Transverse colon (tissue), 4 donors: Measurements from ENCODE around the gene LPCAT4.
A peak's percentile ranks its signal among the peaks of the same experiment; 100 is the strongest.

Experiments used
- EP300 ChIP-seq: sonication (generic); formaldehyde crosslinking; IDR thresholded peaks from one replicate; pipeline ENCODE4 v1.6.1; 2017; ENCODE audit warnings: antibody characterized with exemption, low read depth
- POLR2A ChIP-seq: fragments of 450-650 bp; IDR thresholded peaks from one replicate; pipeline ENCODE4 v1.6.1; 2016; ENCODE audit warnings: antibody characterized with exemption, mild to moderate bottlenecking, moderate library complexity
- POLR2AphosphoS5 ChIP-seq, 3 donors: sonication (generic); formaldehyde crosslinking; IDR thresholded peaks; one replicate each; pipeline ENCODE4 v1.6.1; 2016; ENCODE audit warnings: antibody characterized with exemption in 3 of 3
- TF ChIP-seq, protein P1 (sequence below), 5 experiments: fragments of 200-600 bp in 3 of 5; fragments of 450-650 bp in 2 of 5; sonication (generic) in 3 of 5; IDR thresholded peaks; 1 replicate in 2 of 5; 2 replicates in 3 of 5; pipeline ENCODE4 v1.5.1; 2016 to 2017; ENCODE audit warnings: antibody characterized with exemption in 5 of 5, inconsistent platforms in 3 of 5, mild to moderate bottlenecking in 2 of 5, moderate library complexity in 1 of 5

DNA sequence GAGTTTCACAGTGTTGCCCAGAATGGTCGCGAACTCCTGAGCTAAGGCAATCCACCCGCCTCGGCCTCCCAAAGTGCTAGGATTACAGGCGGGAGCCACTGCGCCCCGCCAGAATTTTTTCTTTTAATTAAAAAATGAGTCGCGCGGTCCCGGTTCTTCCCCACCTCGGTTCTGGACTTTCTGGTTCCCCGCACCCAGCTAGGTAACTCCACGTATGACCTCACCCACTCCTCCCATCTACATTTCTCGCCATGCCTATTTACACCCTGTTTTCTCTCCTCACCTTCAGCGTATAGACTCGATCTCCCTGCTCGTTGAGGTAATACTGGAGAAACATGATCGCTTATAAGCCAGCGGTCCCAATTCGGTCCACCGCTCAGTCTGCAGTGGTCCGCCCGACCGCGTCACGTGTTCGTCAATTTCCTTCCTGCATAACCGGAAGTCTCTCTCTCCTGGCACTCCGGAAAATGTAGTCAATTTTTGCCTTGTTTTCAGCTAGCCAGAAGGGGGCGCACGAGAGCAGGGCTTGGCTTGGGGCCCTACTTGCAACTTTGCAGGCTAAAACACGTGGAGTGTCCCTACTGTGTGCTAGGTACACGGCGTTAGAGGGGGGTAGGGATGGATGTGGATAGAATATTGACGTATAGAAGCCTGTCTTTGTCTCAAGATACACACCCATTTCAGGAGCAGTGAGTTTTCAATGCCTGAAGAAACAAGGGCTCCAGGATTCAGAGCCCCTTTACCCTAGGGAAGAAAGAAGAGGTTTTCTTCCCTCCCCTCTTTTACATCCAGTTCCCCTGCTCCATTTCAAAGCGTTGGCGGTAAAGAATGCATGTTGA, 24.0 kb downstream of the LPCAT4 start, which contains the start of the genes NOP10 and NUTM1:
- TF ChIP-seq, protein P1, sequence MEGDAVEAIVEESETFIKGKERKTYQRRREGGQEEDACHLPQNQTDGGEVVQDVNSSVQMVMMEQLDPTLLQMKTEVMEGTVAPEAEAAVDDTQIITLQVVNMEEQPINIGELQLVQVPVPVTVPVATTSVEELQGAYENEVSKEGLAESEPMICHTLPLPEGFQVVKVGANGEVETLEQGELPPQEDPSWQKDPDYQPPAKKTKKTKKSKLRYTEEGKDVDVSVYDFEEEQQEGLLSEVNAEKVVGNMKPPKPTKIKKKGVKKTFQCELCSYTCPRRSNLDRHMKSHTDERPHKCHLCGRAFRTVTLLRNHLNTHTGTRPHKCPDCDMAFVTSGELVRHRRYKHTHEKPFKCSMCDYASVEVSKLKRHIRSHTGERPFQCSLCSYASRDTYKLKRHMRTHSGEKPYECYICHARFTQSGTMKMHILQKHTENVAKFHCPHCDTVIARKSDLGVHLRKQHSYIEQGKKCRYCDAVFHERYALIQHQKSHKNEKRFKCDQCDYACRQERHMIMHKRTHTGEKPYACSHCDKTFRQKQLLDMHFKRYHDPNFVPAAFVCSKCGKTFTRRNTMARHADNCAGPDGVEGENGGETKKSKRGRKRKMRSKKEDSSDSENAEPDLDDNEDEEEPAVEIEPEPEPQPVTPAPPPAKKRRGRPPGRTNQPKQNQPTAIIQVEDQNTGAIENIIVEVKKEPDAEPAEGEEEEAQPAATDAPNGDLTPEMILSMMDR (IDR thresholded peaks at IDR 0.05) = peak; percentile 91 to 99 (median 97)
- TF ChIP-seq POLR2A = peak; percentile 85
- TF ChIP-seq EP300 = no peak
- peak; percentile 87 to 93 (median 92) for TF ChIP-seq POLR2AphosphoS5 (IDR thresholded peaks at IDR 0.05)
